Adrenal gland (tissue), 12 donors: ENCODE measurements around the gene PTPRN2. TPM values are rescaled to one million over a fixed set of nuclear protein-coding genes. Genes with fewer than 3 reads are reported as not detected.

Experiments used
- DNase-seq, 7 donors: peaks; one replicate each; pipeline ENCODE4 v3.0.0-alpha.2; 2019 to 2020
- H3K27ac ChIP-seq, 5 donors: fragments of 200-600 bp; sonication (generic) in 4 of 5; 1 replicate in 3 of 5; 2 replicates in 2 of 5; pipeline versions ENCODE4 v1.5.1 to v1.8.0; 2016 to 2020; ENCODE audit warnings: mild to moderate bottlenecking in 1 of 5
- H3K27me3 ChIP-seq: fragments of 200-600 bp; 2 replicates; pipeline ENCODE4 v1.8.0; 2021
- H3K36me3 ChIP-seq, 2 donors: fragments of 200-600 bp; replicated peaks in 1 of 2; 1 replicate in 1 of 2; 2 replicates in 1 of 2; pipeline versions ENCODE4 v1.5.1 to v1.8.0; 2018 to 2022
- H3K4me1 ChIP-seq, 2 donors: fragments of 200-600 bp; replicated peaks in 1 of 2; 1 replicate in 1 of 2; 2 replicates in 1 of 2; pipeline versions ENCODE4 v1.5.1 to v1.8.0; 2018 to 2021
- H3K4me3 ChIP-seq, 4 donors: fragments of 200-600 bp; sonication (generic) in 3 of 4; one replicate each; pipeline ENCODE4 v1.5.1; 2016 to 2018
- H3K9me3 ChIP-seq, 3 donors: fragments of 200-600 bp; sonication (generic) in 1 of 3; replicated peaks in 1 of 3; 1 replicate in 2 of 3; 2 replicates in 1 of 3; pipeline versions ENCODE4 v1.5.1 to v1.8.0; 2016 to 2021
- POLR2A ChIP-seq, 2 donors: fragments of 450-650 bp; IDR thresholded peaks; one replicate each; pipeline ENCODE4 v1.6.1; 2017; ENCODE audit warnings: antibody characterized with exemption in 2 of 2, mild to moderate bottlenecking in 2 of 2, moderate library complexity in 1 of 2
- WGBS, 4 donors: extraction: QIAGEN DNeasy Blood & Tissue Kit in 2 of 4; methylation state at CpG; one replicate each; pipeline versions ENCODE4 v1.1.5 to v1.1.7; 2013 to 2017; 5-methylcytosine and 5-hydroxymethylcytosine counted together
- intact Hi-C, 2 donors: fragments of 100-400 bp; cut with DNase I; formaldehyde crosslinking; loops; one replicate each; pipeline versions ENCODE4 v1.14.1 to v1.15.0; 2022 to 2023
- polyA plus RNA-seq, 3 donors: library from polyadenylated mRNA; stranded (reverse); fragments of 200-250 nt in 2 of 3; fragments of 350-450 nt in 1 of 3; fragmentation: Illumina TruSeq in 1 of 3; extraction: RNeasy Lipid Tissue Mini Kit (QIAGEN cat#74804) in 1 of 3; gene quantifications; one replicate each; pipeline ENCODE4 v1.2.3, GENCODE V29; 2013 to 2014
- total RNA-seq, 9 donors: library from RNA; depleted of rRNA in 4 of 9; stranded (reverse); fragments of >200 nt in 4 of 9; fragments of 120-200 nt in 1 of 9; fragmentation: NEBNext Ultra II Directional in 1 of 9; extraction: Animal tissue kit (Norgen Biotek cat#: 25700) in 1 of 9; gene quantifications; one replicate each; pipeline versions ENCODE4 v1.1.0 to v1.2.4, GENCODE V29; 2013 to 2023
- TF ChIP-seq, protein P1 (sequence below), 6 experiments: fragments of 450-650 bp in 4 of 6; fragments of 200-600 bp in 2 of 6; sonication (generic) in 1 of 6; IDR thresholded peaks; 1 replicate in 5 of 6; 2 replicates in 1 of 6; pipeline versions ENCODE4 v1.5.1 to v1.8.0; 2016 to 2021; ENCODE audit warnings: antibody characterized with exemption in 6 of 6, mild to moderate bottlenecking in 2 of 6, moderate library complexity in 1 of 6
- donor health status: healthy with polysubstance abuse.
- donor health status: Bipolar disorder and iron deficiency.
- donor health status: DM: yes; HTN: yes; CAD: no.
- donor health status: DM: no; HTN: no; CAD: no.
- donor health status: DM: no; HTN: no; CAD: no.
- donor health status: DM: yes; HTN: yes; CAD: no.

Gene PTPRN2
- total and polyA plus RNA-seq, 12 donors: 2.2 to 16.2 (median 3.4) TPM

- H3K36me3 ChIP-seq: no peaks in the 10 kb centered on the region
- no peaks in the 10 kb centered on the region for H3K9me3 ChIP-seq
- H3K4me3 ChIP-seq: no peak overlapping the region
- intact Hi-C loops: no loop called here
- TF ChIP-seq, protein P1, sequence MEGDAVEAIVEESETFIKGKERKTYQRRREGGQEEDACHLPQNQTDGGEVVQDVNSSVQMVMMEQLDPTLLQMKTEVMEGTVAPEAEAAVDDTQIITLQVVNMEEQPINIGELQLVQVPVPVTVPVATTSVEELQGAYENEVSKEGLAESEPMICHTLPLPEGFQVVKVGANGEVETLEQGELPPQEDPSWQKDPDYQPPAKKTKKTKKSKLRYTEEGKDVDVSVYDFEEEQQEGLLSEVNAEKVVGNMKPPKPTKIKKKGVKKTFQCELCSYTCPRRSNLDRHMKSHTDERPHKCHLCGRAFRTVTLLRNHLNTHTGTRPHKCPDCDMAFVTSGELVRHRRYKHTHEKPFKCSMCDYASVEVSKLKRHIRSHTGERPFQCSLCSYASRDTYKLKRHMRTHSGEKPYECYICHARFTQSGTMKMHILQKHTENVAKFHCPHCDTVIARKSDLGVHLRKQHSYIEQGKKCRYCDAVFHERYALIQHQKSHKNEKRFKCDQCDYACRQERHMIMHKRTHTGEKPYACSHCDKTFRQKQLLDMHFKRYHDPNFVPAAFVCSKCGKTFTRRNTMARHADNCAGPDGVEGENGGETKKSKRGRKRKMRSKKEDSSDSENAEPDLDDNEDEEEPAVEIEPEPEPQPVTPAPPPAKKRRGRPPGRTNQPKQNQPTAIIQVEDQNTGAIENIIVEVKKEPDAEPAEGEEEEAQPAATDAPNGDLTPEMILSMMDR (IDR thresholded peaks at IDR 0.05): no peak
- no peak for TF ChIP-seq POLR2A (IDR thresholded peaks at IDR 0.05)
- DNase-seq: no peak
- WGBS, 4 donors: 89 to 94% (median 92%) methylated on average over 14 to 24 of the region's 24 CpGs
- no peak overlapping the region for H3K27ac ChIP-seq
- H3K4me1 ChIP-seq: no peaks in the 10 kb centered on the region
- no peaks in the 10 kb centered on the region for H3K27me3 ChIP-seq
These were observed 525.6 kb downstream of the PTPRN2 start for GRCh38 chr7:158061884-158062656.

DNA sequence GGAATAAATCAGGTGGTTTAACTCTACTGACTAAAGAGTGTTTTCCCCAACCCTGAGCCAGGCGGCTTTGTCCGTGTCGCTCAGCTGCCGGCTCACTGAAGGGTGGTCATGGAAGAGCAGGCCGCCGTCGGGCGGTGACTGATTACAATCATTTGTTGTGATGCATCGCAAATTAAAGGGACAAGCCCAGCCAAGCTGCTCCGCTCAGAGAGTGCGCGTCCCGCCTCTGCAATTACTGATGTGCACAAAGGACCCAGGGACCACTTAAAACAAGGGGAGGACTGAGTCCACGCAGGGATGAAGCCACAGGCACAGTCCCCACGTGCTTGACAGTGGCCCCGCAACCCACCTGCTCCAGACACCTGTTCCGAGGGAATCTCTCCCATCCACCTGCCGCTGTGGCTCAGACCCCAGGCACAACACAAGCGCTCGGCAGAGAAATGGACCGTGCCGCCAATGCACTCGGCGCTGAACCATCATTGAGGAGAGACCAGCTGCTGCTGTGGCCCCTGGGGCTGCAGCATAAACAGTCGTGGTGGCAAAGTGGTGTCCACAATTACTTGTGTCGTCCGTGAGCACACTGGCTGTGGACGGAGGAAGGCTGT lies 526.5 kb downstream of the PTPRN2 start:
- H3K4me1 ChIP-seq: no peaks in the 10 kb centered on the region
- TF ChIP-seq POLR2A (IDR thresholded peaks at IDR 0.05): no peak
- TF ChIP-seq, protein P1 (IDR thresholded peaks at IDR 0.05): no peak
- no peak for DNase-seq
- H3K27ac ChIP-seq: no peak overlapping the region
- intact Hi-C loops: no loop called here
- H3K9me3 ChIP-seq: no peaks in the 10 kb centered on the region
- no peaks in the 10 kb centered on the region for H3K36me3 ChIP-seq
- no peaks in the 10 kb centered on the region for H3K27me3 ChIP-seq
- H3K4me3 ChIP-seq: no peak overlapping the region
- WGBS, 4 donors: 90 to 92% (median 90%) methylated on average over 26 to 28 of the region's 28 CpGs

DNA sequence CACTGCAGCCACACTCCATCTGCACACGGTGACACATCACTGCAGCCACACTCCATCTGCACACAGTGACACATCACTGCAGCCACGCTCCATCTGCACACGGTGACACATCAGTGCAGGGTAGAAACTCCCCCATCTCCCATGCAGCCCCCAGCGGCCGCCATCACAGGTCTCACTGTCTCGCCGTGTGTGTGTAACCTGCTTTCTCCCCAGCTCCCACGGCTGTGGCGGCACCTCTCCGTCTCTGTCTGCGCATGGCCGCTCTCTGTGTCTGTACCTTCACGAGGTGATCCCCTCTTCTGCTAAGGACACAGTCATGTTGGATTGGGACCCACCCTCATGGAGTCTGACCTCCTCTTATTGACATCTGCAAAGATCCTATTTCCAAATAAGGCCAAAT lies 527.4 kb downstream of the PTPRN2 start:
- DNase-seq: no peak
- Histone ChIP-seq H3K4me3 (no peak overlapping the region), H3K9me3 (no peaks in the 10 kb centered on the region), H3K4me1 (no peaks in the 10 kb centered on the region), H3K36me3 (no peaks in the 10 kb centered on the region), H3K27me3 (no peaks in the 10 kb centered on the region), H3K27ac (no peak overlapping the region)
- no peak for TF ChIP-seq POLR2A (IDR thresholded peaks at IDR 0.05)
- TF ChIP-seq, protein P1 (IDR thresholded peaks at IDR 0.05): no peak
- intact Hi-C loops: no loop called here
- WGBS, 4 donors: 90 to 96% (median 93%) methylated on average over 12 to 13 of the region's 13 CpGs

GRCh38 chr7:158057446-158057845 lies 530.2 kb downstream of the PTPRN2 start:
- TF ChIP-seq, protein P1 (IDR thresholded peaks at IDR 0.05): no peak
- TF ChIP-seq POLR2A (IDR thresholded peaks at IDR 0.05): no peak
- Histone ChIP-seq H3K4me3 (no peak overlapping the region), H3K36me3 (no peaks in the 10 kb centered on the region), H3K9me3 (no peaks in the 10 kb centered on the region), H3K4me1 (no peaks in the 10 kb centered on the region), H3K27ac (no peak overlapping the region), H3K27me3 (no peaks in the 10 kb centered on the region)
- WGBS, 4 donors: 77 to 92% (median 88%) methylated on average over 5 to 8 of the region's 8 CpGs
- DNase-seq: no peak
- intact Hi-C loops: no loop called here
